Activated T-helper 1 cell treated with anti-CD3 and anti-CD28 coated beads, Interleukin-12 subunit alpha, Interleukin-12 subunit beta, Interleukin-2, Interleukin-4 antibody, amounts not matched to agents 30 ng/mL and 10 ng/mL and 1 ng/mL, durations not matched to agents 14 hours and 24 hours and 36 hours (primary cell): ENCODE data around the gene TMBIM6. TPM values are rescaled to one million over a fixed set of nuclear protein-coding genes. Genes with fewer than 3 reads are reported as not detected.
"Not testable (repeated sequence)": the region's sequence is repeated elsewhere in the genome, so short reads cannot be mapped to it uniquely, and the experiment has no call there.

Experiments
- DNase-seq: peaks from one replicate; pipeline ENCODE4 v3.0.0; 2021; ENCODE audit warnings: low spot score
- H3K27ac Mint-ChIP-seq: one replicate; pipeline ENCODE4 v1.8.0; 2021; ENCODE audit warnings: mild to moderate bottlenecking, mixed read lengths
- H3K27me3 Mint-ChIP-seq: one replicate; pipeline ENCODE4 v1.8.0; 2022; ENCODE audit warnings: mild to moderate bottlenecking, moderate library complexity, mixed read lengths; ENCODE audit not compliant: insufficient read depth
- H3K36me3 Mint-ChIP-seq: one replicate; pipeline ENCODE4 v1.8.0; 2021; ENCODE audit warnings: low read depth, mixed read lengths
- H3K4me1 Mint-ChIP-seq: one replicate; pipeline ENCODE4 v1.8.0; 2021; ENCODE audit warnings: low read depth, mixed read lengths
- H3K4me3 Mint-ChIP-seq: one replicate; pipeline ENCODE4 v1.8.0; 2021; ENCODE audit warnings: mild to moderate bottlenecking, moderate library complexity, mixed read lengths
- H3K9me3 Mint-ChIP-seq: one replicate; pipeline ENCODE4 v1.8.0; 2021; ENCODE audit warnings: mixed read lengths
- intact Hi-C: fragments of 100-400 bp; cut with micrococcal nuclease; formaldehyde crosslinking; loops from one replicate; pipeline ENCODE4 v1.15.1; 2024
- total RNA-seq: library from RNA; stranded (reverse); gene quantifications from 2 replicates; pipeline ENCODE4 v1.2.3, GENCODE V29; 2022

The TMBIM6 gene
- total RNA-seq, 1 donor from 2014 or later = 382 TPM

DNA sequence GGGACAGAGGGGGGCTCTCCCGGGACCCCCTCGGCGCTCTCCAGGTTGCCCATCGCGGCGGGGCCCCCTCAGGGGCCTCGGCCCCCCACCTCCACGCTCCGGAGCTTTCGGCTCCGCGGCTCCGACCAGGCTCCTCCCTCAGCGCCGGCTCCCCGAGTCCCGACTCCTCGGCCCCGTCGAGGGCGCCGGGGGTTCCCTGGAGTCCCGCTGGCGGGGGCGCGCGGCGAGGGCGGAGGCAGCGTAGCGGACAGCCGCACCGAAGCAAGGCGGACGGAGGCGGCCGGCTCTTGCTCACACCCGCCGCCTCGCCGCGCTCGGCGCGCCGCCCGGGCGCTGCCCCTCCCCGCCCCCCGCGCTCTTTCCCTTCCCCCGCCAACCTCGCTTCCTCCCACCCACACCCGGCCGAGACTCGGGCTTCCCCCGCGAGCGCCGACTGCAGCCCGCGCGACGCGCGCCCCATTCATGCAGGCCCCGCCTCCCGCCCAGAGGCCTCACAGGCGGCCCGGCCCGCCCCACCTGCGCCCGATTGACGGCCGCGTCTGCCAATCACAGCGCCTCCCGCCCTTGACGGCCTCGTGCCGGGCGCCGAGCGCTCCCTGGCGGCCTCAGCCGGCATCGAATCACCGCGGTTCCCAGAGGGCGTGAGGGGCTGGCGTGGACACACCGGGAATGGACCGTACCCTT, 34.1 kb upstream of the TMBIM6 start, which contains the start of gene FMNL3:
TSS of gene FMNL3 (minus strand) at position 278 of the 684 bp plus-strand sequence. CDS start at position 53, 225 bp downstream.
- peak; percentile 98 for DNase-seq
- H3K4me1 Mint-ChIP-seq = peaks cover 48% of the 10 kb centered on the region
- H3K9me3 Mint-ChIP-seq = no peaks in the 10 kb centered on the region
- peaks cover 20% of the 10 kb centered on the region for H3K27me3 Mint-ChIP-seq
- peak within 1 kb of the TSS; percentile 89 for H3K27ac Mint-ChIP-seq
- peak within 1 kb of the TSS; percentile 96 for H3K4me3 Mint-ChIP-seq
- peaks cover 12% of the 10 kb centered on the region for H3K36me3 Mint-ChIP-seq
- intact Hi-C loops = loop anchor here (1.0 to 5.0 kb wide), 7 partner anchors 8 to 350 kb away; partner anchors contain the start of genes MCRS1 and TMBIM6

GRCh38 chr12:49707812-49708147, 33.6 kb upstream of the TMBIM6 start:
- Mint-ChIP-seq H3K4me3 (peak overlapping the region; percentile 77), H3K4me1 (peaks cover 43% of the 10 kb centered on the region), H3K27ac (peak overlapping the region; percentile 70), H3K36me3 (peaks cover 8% of the 10 kb centered on the region), H3K27me3 (peaks cover 23% of the 10 kb centered on the region), H3K9me3 (no peaks in the 10 kb centered on the region)
- intact Hi-C loops = loop anchor here (1.0 to 5.0 kb wide), 7 partner anchors 8 to 350 kb away; partner anchors contain the start of genes MCRS1 and TMBIM6
- no peak for DNase-seq

- Mint-ChIP-seq H3K27ac (no peak overlapping the region), H3K9me3 (no peaks in the 10 kb centered on the region), H3K4me1 (peaks cover 32% of the 10 kb centered on the region), H3K27me3 (peaks cover 25% of the 10 kb centered on the region), H3K36me3 (peaks cover 5% of the 10 kb centered on the region), H3K4me3 (no peak overlapping the region)
- intact Hi-C loops = loop anchor here (5.0 kb wide), 1 partner anchor 352 kb away; no protein-coding TSS in a partner anchor
- no peak for DNase-seq
These were observed 32.5 kb upstream of the TMBIM6 start for GRCh38 chr12:49708851-49709250.

DNA sequence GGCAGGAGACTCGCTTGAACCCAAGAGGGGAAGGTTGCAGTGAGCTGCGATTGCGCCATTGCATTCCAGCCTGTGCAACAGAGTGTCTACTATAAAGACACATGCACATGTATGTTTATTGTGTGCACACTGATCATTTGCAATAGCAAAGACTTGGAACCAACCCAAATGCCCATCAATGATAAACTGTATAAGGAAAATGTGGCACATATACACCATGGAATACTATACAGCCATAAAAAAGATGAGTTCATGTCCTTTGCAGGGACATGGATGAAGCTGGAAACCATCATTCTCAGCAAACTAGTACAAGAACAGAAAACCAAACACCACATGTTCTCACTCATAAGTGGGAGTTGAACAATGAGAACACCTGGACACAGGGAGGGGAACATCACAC, 27.4 kb upstream of the TMBIM6 start:
- H3K27me3 Mint-ChIP-seq = peaks cover 45% of the 10 kb centered on the region
- H3K4me3 Mint-ChIP-seq, H3K27ac Mint-ChIP-seq, H3K9me3 Mint-ChIP-seq, DNase-seq, H3K4me1 Mint-ChIP-seq, H3K36me3 Mint-ChIP-seq, intact Hi-C loops: not testable (repeated sequence)

- Mint-ChIP-seq H3K27me3 (peaks cover 28% of the 10 kb centered on the region), H3K4me1 (no peaks in the 10 kb centered on the region), H3K27ac (no peak overlapping the region), H3K4me3 (no peak overlapping the region), H3K36me3 (no peaks in the 10 kb centered on the region), H3K9me3 (no peaks in the 10 kb centered on the region)
- intact Hi-C loops = no loop called here
- no peak for DNase-seq
These were observed 24.8 kb upstream of the TMBIM6 start for GRCh38 chr12:49716553-49716952.

GRCh38 chr12:49717800-49718199, 23.6 kb upstream of the TMBIM6 start:
- peaks cover 24% of the 10 kb centered on the region for H3K27me3 Mint-ChIP-seq
- H3K4me3 Mint-ChIP-seq, H3K9me3 Mint-ChIP-seq, H3K27ac Mint-ChIP-seq, H3K4me1 Mint-ChIP-seq, H3K36me3 Mint-ChIP-seq, DNase-seq, intact Hi-C loops: not testable (repeated sequence)

- Mint-ChIP-seq H3K4me3 (no peak overlapping the region), H3K36me3 (no peaks in the 10 kb centered on the region), H3K9me3 (no peaks in the 10 kb centered on the region), H3K4me1 (no peaks in the 10 kb centered on the region), H3K27ac (no peak overlapping the region), H3K27me3 (peaks cover 29% of the 10 kb centered on the region)
- no peak for DNase-seq
- intact Hi-C loops = no loop called here
These were observed 21.1 kb upstream of the TMBIM6 start for GRCh38 chr12:49720214-49720613.

DNA sequence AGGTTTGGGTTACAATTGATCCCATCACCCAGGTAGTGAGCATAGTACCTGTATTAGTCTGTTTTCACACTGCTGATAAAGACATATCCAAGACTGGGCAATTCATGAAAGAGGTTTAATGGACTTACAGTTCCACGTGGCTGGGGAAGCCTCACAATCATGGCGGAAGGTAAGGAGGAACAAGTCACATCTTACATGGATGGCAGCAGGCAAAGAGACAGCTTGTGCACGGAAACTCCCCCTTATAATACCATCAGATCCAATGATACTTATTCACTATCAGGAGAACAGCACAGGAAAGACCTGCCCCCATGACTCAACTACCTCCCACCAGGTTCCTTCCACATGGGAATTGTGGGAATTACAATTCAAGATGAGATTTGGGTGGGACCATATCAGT, 20.0 kb upstream of the TMBIM6 start:
- H3K27ac Mint-ChIP-seq, H3K4me3 Mint-ChIP-seq, H3K9me3 Mint-ChIP-seq, DNase-seq, H3K4me1 Mint-ChIP-seq, H3K36me3 Mint-ChIP-seq, intact Hi-C loops: not testable (repeated sequence)
- peaks cover 28% of the 10 kb centered on the region for H3K27me3 Mint-ChIP-seq

DNA sequence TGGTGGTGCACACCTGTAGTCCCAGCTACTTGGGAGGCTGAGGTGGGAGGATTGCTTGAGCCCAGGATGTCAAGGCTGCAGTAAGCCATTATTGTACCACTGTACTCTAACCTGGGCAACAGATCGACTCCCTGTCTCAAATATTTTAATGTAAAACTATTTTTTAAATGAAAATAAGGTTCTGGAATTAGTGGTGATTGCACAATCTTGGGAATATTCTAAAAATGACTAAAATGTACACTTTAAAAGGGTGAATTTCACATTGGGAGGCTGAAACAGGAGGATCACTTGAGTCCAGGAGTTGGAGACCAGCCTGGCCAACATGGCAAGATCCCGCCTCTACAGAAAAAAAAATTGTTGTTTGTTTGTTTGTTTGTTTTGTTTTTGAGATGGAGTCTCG, 12.9 kb upstream of the TMBIM6 start:
- H3K36me3 Mint-ChIP-seq = no peaks in the 10 kb centered on the region
- no peak overlapping the region for H3K27ac Mint-ChIP-seq
- H3K27me3 Mint-ChIP-seq = peaks cover 23% of the 10 kb centered on the region
- H3K4me1 Mint-ChIP-seq = no peaks in the 10 kb centered on the region
- intact Hi-C loops = no loop called here
- H3K9me3 Mint-ChIP-seq = no peaks in the 10 kb centered on the region
- H3K4me3 Mint-ChIP-seq = no peak overlapping the region
- DNase-seq = no peak

DNA sequence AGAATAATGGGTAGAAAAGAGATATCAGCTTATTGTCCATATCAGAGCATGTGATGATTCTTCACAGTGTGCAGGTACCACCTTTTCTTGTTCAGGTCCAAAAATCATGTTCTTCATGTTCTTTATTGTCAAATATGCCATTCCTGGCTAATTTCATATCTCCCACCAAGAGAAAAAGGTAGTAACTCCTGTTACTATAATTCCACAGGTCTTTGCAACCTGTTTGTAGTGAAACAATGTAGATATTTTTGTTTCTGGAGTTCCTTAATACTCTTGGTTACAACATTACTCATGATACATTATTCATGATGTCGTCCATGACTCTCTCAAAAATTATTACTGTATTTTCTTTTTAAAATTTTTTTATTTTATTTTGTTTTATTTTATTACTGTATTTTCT, 11.3 kb upstream of the TMBIM6 start:
- no peaks in the 10 kb centered on the region for H3K36me3 Mint-ChIP-seq
- peaks cover 15% of the 10 kb centered on the region for H3K27me3 Mint-ChIP-seq
- intact Hi-C loops = no loop called here
- H3K27ac Mint-ChIP-seq = no peak overlapping the region
- no peak overlapping the region for H3K4me3 Mint-ChIP-seq
- H3K9me3 Mint-ChIP-seq = no peaks in the 10 kb centered on the region
- no peak for DNase-seq
- peaks cover 3% of the 10 kb centered on the region for H3K4me1 Mint-ChIP-seq

- DNase-seq = no peak
- H3K36me3 Mint-ChIP-seq = no peaks in the 10 kb centered on the region
- intact Hi-C loops = no loop called here
- H3K4me3 Mint-ChIP-seq = no peak overlapping the region
- H3K9me3 Mint-ChIP-seq = no peaks in the 10 kb centered on the region
- peaks cover 5% of the 10 kb centered on the region for H3K4me1 Mint-ChIP-seq
- no peak overlapping the region for H3K27ac Mint-ChIP-seq
- peaks cover 15% of the 10 kb centered on the region for H3K27me3 Mint-ChIP-seq
These were observed 10.7 kb upstream of the TMBIM6 start for GRCh38 chr12:49730568-49731101.

DNA sequence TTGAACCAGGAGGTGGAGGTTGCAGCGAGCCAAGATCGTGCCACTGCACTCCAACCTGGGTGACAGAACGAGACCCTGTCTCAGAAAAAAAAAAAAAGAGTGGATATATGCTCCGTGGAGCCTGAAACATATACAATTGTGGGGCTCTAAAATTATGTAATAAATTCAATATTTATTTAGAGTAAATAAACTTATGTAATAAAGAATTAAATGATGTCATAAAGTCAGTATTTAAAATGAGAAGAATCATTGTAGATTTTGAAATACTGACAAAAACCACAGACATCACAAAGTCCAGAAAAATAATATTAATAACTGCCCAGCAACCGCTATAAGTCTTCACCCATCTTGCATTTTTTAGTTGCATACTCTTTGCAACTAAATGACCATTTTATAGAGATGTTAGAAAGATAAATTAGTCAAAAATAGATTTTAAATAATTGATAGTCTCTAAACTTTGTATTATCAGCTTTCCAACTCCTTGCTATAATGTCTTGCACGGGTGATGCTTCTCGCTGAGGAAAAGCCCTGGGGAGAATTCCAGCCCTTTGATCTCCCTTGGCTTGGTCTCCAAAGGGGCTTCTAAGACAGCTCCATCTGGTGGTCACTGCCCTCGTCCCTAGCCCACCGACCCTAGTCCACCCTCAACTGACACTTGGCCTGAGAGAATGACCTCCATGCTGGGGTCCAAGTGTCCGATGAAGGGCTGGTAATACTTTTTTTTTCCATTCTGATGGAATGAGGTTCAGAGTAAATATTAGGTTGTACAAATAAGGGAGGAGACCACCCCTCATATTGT, 7.9 kb upstream of the TMBIM6 start:
- Mint-ChIP-seq H3K4me1 (peaks cover 5% of the 10 kb centered on the region), H3K4me3 (no peak overlapping the region), H3K27me3 (peaks cover 6% of the 10 kb centered on the region), H3K36me3 (no peaks in the 10 kb centered on the region), H3K9me3 (no peaks in the 10 kb centered on the region), H3K27ac (no peak overlapping the region)
- intact Hi-C loops = no loop called here
- DNase-seq = no peak

GRCh38 chr12:49734900-49735299, 6.5 kb upstream of the TMBIM6 start:
- H3K36me3 Mint-ChIP-seq, H3K4me3 Mint-ChIP-seq, H3K9me3 Mint-ChIP-seq, H3K4me1 Mint-ChIP-seq, H3K27ac Mint-ChIP-seq, DNase-seq, H3K27me3 Mint-ChIP-seq, intact Hi-C loops: not testable (repeated sequence)
